Smooth muscle cell (in vitro differentiated cells): ENCODE data around the gene PDE9A. TPM values are rescaled to one million over a fixed set of nuclear protein-coding genes. Genes with fewer than 3 reads are reported as not detected.
"Not testable (repeated sequence)": the region's sequence is repeated elsewhere in the genome, so short reads cannot be mapped to it uniquely, and the experiment has no call there.

ENCODE experiments used
- DNase-seq: peaks from one replicate; lab custom pipeline; 2025; ENCODE audit not compliant: unreplicated experiment; lab: John Stamatoyannopoulos, UW
- H2AFZ ChIP-seq: fragments of 200-600 bp; sonication (generic); 2 replicates; pipeline ENCODE4 v1.6.0; 2016; ENCODE audit warnings: antibody characterized with exemption, low read depth, mild to moderate bottlenecking
- H3F3A ChIP-seq: fragments of 200-600 bp; sonication (generic); 2 replicates; pipeline ENCODE4 v1.6.0; 2017; ENCODE audit warnings: antibody characterized with exemption, low read depth
- H3K27ac ChIP-seq: fragments of 200-600 bp; sonication (generic); 2 replicates; pipeline ENCODE4 v1.5.1; 2016; ENCODE audit warnings: low read depth, mild to moderate bottlenecking
- H3K27me3 ChIP-seq: fragments of 200-600 bp; sonication (generic); 2 replicates; pipeline ENCODE4 v1.6.1; 2016; ENCODE audit warnings: low read depth, mild to moderate bottlenecking
- H3K36me3 ChIP-seq: fragments of 200-600 bp; sonication (generic); 2 replicates; pipeline ENCODE4 v1.5.1; 2016; ENCODE audit warnings: low read depth
- H3K4me1 ChIP-seq: fragments of 200-600 bp; sonication (generic); 2 replicates; pipeline ENCODE4 v1.5.1; 2016; ENCODE audit warnings: low read depth
- H3K4me2 ChIP-seq: fragments of 200-600 bp; sonication (generic); 2 replicates; pipeline ENCODE4 v1.6.0; 2016; ENCODE audit warnings: mild to moderate bottlenecking
- H3K4me3 ChIP-seq: fragments of 200-600 bp; sonication (generic); 2 replicates; pipeline ENCODE4 v1.5.1; 2016; ENCODE audit warnings: mild to moderate bottlenecking
- H3K79me2 ChIP-seq: fragments of 200-600 bp; sonication (generic); 2 replicates; pipeline ENCODE4 v1.6.0; 2016; ENCODE audit warnings: low read depth, mild to moderate bottlenecking
- H3K9ac ChIP-seq: fragments of 200-600 bp; sonication (generic); 2 replicates; pipeline ENCODE4 v1.6.0; 2016; ENCODE audit warnings: low read depth
- H3K9me3 ChIP-seq: fragments of 200-600 bp; sonication (generic); replicated peaks from 2 replicates; pipeline ENCODE4 v1.5.1; 2016; ENCODE audit warnings: low read depth
- H4K20me1 ChIP-seq: fragments of 200-600 bp; sonication (generic); 2 replicates; pipeline ENCODE4 v1.6.0; 2016; ENCODE audit warnings: low read depth
- CTCF ChIP-seq: fragments of 200-600 bp; sonication (generic); IDR thresholded peaks from 2 replicates; pipeline ENCODE4 v1.5.1; 2017; ENCODE audit warnings: borderline replicate concordance, mild to moderate bottlenecking, antibody characterized with exemption; ENCODE audit not compliant: insufficient read depth, poor library complexity, severe bottlenecking
- WGBS: methylation state at CpG from one replicate; pipeline ENCODE4 v1.1.7; 2016; ENCODE audit warnings: low lambda C conversion rate; 5-methylcytosine and 5-hydroxymethylcytosine counted together
- polyA plus RNA-seq: library from polyadenylated mRNA; unstranded; fragments of >200 nt; fragmentation: Nextera tagmentation; extraction: Ambion mirVana; gene quantifications from 2 replicates; pipeline ENCODE4 v1.2.1, GENCODE V29; 2016
- total RNA-seq: library from RNA; depleted of rRNA; stranded (reverse); fragments of >200 nt; gene quantifications from 2 replicates; pipeline ENCODE4 v1.2.3, GENCODE V29; 2014

Gene PDE9A
- total and polyA plus RNA-seq, 2 experiments from 2014 or later: 4.3 to 12.3 TPM

GRCh38 chr21:42613756-42614155 lies 39.7 kb upstream of the PDE9A start:
- H3K27me3 ChIP-seq: peaks cover 5% of the 10 kb centered on the region
- no peak for DNase-seq
- H3K4me1 ChIP-seq: no peaks in the 10 kb centered on the region
- H4K20me1 ChIP-seq: no peaks in the 10 kb centered on the region
- H3K4me3 ChIP-seq: no peak overlapping the region
- H3K79me2 ChIP-seq: no peaks in the 10 kb centered on the region
- no peak for TF ChIP-seq CTCF
- no peaks in the 10 kb centered on the region for H3K36me3 ChIP-seq
- H2AFZ ChIP-seq: no peak overlapping the region
- H3F3A ChIP-seq: peaks cover 4% of the 10 kb centered on the region
- WGBS: 96% methylated on average over 5 of the region's 5 CpGs
- H3K27ac ChIP-seq: no peak overlapping the region
- H3K4me2 ChIP-seq: no peak overlapping the region
- H3K9me3 ChIP-seq: no peaks in the 10 kb centered on the region
- no peak overlapping the region for H3K9ac ChIP-seq

- Histone ChIP-seq H2AFZ (no peak overlapping the region), H3K9ac (no peak overlapping the region), H3F3A (peaks cover 4% of the 10 kb centered on the region), H3K4me1 (no peaks in the 10 kb centered on the region), H3K4me3 (no peak overlapping the region), H3K4me2 (no peak overlapping the region), H4K20me1 (no peaks in the 10 kb centered on the region), H3K79me2 (no peaks in the 10 kb centered on the region), H3K27ac (no peak overlapping the region), H3K27me3 (peaks cover 9% of the 10 kb centered on the region), H3K9me3 (no peaks in the 10 kb centered on the region), H3K36me3 (no peaks in the 10 kb centered on the region)
- DNase-seq: no peak
- 77% methylated on average over 9 of the region's 9 CpGs for WGBS
- no peak for TF ChIP-seq CTCF
Observed at GRCh38 chr21:42614396-42614795, 39.0 kb upstream of the PDE9A start.

GRCh38 chr21:42614811-42615351 lies 38.5 kb upstream of the PDE9A start:
- no peaks in the 10 kb centered on the region for H3K79me2 ChIP-seq
- H3K27me3 ChIP-seq: peaks cover 9% of the 10 kb centered on the region
- H3K27ac ChIP-seq: no peak overlapping the region
- no peak overlapping the region for H3K4me2 ChIP-seq
- no peaks in the 10 kb centered on the region for H4K20me1 ChIP-seq
- no peak overlapping the region for H3K9ac ChIP-seq
- H3K4me1 ChIP-seq: no peaks in the 10 kb centered on the region
- no peaks in the 10 kb centered on the region for H3K9me3 ChIP-seq
- no peak for TF ChIP-seq CTCF
- no peak overlapping the region for H3K4me3 ChIP-seq
- H2AFZ ChIP-seq: no peak overlapping the region
- WGBS: 66% methylated on average over 11 of the region's 14 CpGs
- peaks cover 4% of the 10 kb centered on the region for H3F3A ChIP-seq
- no peak for DNase-seq
- H3K36me3 ChIP-seq: no peaks in the 10 kb centered on the region

GRCh38 chr21:42615377-42615776 lies 38.0 kb upstream of the PDE9A start:
- not testable (repeated sequence) for H3F3A ChIP-seq, H3K4me1 ChIP-seq, H3K9me3 ChIP-seq, H4K20me1 ChIP-seq, H3K9ac ChIP-seq, H3K27me3 ChIP-seq, H3K4me2 ChIP-seq, H3K36me3 ChIP-seq, DNase-seq, H3K27ac ChIP-seq, H3K79me2 ChIP-seq, H2AFZ ChIP-seq, H3K4me3 ChIP-seq
- WGBS: no CpG with 5 or more reads among the region's 5 CpGs
